ENCODE results near the gene STAG3. TPM values are rescaled to one million over a fixed set of nuclear protein-coding genes. Genes with fewer than 3 reads are reported as not detected.

The STAG3 gene
- polyA plus RNA-seq, 3 donors: 13.2 to 33.8 (median 15.3) TPM

GRCh38 chr7:100152937-100153666 lies 24.6 kb upstream of the STAG3 start:
- DNase-seq (ENCODE audit: extremely low read depth in 1 of 11, low read depth in 9 of 11, low spot score in 4 of 11): no peak

DNA sequence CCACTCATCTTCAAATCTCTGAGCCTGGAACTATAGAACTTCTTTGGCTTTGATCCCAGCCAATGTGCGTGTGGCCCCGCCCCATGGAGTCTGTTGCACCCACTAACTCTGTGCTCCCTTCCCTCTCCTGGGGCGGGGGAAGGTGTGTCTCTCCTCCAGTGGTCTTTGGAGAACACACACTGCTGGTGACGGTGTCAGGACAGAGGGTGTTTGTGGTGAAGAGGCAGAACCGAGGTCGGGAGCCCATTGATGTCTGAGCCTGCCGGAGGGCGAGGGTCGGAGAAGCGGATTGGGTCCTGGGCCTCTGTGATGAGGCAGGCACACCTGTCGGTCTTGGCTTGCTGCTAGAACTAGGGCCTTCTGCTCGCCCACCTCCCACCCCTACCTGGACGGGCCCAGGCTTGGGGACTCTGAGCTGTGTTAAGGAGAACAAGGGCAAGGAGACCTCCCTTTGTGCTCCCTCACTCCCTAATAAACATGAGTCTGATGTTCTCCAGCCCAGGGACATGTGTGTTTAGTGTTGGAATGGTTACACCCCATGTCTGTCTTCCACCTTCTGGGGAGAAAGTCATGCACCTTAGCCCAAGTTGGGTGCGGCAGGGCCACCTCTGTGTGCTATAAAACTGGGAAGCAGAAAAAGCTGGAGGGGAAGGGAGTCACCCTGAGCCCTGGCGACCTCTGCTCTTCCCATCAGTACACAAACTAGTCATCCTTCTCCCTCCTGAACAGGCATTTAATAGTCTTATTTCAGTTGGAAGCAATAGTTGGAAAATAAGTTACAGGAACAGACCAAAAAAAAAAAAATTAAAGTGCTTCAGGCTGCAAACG lies 23.8 kb upstream of the STAG3 start:
- DNase-seq (ENCODE audit: extremely low read depth in 1 of 11, low read depth in 9 of 11, low spot score in 4 of 11): no peak

DNA sequence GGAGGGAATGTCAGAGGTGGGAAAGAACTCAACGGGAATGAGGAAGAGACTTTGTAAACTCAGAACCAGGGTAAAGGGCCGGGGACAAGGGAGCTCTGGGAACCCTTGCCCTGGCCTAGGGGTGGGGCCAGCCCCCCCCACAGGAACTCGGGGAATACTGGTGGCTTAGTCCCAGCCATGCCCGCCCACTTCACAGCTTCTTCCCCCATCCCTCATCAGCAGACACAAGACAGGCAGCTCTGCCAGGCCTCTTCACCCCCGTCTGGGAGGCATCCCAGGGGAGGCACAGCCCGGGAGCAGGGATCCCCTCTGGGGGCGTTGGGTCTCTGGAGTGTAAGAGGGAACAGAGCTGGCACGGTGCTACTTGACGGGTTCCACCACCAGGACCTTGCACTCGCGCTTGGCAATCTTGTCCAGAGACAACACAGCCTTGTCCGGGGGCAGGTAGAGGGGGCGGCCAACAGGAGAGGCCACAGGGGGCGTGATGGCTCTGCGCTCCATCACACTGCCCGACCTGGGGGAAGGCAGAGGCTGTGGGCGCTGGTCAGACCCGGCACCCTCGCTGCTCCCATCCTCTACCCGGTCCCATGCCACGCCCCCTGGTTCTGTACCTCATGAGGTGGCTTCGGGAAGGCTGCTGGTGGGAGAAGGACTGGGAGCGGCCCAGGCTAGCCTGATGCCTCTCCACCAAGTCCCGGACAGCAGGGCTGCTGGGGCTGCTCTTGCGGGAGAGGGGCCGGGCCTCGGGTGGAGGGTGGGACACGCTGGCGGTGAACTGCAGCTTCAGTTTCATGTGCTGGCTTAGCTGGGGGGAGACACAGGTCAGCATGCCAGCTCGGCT lies 22.8 kb upstream of the STAG3 start:
- DNase-seq (ENCODE audit: extremely low read depth in 1 of 11, low read depth in 9 of 11, low spot score in 4 of 11): no peak

DNA sequence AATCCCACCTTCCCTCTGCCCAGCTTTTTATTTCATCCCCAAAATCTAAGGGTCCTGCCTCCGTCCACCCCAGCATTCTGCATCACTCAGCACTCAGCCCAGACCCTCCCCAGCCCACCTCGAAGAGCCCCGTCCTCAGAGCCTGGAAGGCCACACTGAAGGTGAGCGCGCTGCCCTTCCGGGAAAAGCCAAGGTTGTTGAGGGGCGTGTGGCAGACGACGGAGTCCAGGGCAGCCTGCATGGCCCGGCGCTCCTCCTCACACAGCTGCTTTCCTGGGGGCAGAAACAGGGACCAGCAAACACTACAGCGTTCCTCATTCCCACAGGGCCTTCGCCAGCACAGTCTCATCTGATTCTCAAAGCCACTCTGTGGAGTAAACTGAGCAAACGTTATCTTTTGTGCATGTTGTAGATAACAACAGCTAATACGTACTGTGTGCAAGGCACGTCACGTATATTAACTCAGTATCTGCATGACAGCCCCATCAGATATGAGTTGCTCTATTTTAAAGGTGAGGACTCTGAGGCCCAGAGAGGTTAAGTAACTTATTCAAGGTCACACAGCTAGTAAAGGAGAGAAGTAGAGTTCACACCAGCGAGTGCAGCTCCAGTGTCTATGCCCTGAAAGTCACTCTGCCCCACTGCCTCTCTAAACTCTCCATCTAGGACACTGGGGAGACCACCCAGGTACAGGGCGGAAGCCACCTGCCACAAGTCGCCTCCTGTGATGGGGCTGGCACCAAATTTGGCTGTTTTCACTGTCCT lies 22.0 kb upstream of the STAG3 start:
- no peak for DNase-seq (ENCODE audit: extremely low read depth in 1 of 11, low read depth in 9 of 11, low spot score in 4 of 11)

DNA sequence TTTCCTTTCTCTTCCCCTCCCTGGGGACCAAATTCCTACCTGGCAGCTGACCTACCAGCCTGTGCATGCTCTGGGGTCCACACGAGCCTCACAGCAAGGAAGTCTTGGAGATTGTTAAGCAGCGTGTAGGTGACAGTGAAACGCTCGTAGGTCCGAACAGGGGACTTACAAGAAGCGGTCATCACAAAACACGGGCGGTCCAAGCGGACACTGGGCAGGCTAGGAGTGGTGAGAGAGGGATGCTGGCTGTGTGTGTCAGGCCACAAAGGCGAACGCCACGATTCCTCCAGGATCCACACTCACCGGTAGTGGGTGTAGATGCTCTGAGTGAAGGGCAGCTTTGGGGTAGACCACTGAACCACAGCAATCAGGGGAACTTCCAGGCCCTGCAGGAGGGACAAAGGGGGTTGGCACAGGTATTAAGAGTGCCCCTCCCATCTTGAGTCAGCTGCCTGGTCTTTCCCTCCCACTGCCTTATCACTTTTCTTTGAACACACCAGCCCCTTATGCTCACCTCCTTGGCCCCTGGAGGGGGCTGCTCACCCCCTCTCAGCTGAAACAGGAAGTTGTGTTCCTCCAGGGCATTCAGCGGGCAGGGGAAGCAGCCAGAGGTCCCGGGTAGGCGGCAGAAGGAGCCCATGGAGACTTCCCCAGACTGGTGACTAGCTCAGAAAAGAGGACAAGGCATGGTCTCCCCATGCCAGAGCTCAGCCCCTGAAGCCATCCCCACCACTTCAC lies 21.2 kb upstream of the STAG3 start:
- DNase-seq (ENCODE audit: extremely low read depth in 1 of 11, low read depth in 9 of 11, low spot score in 4 of 11): no peak

DNA sequence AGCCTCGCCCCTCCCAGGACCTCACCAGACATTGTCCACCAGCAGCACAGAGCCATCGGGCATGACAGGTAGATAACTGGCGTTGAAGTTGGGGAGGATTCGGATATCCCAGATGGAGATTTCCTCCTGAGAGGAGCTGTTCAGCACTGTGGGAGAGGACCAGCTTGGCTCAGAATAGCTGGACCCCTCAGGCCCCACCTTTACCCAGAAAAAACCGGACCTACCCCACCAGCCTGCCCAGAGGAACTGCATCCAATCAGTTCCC lies 20.7 kb upstream of the STAG3 start:
- no peak for DNase-seq (ENCODE audit: extremely low read depth in 1 of 11, low read depth in 9 of 11, low spot score in 4 of 11)

GRCh38 chr7:100157334-100158228 lies 20.1 kb upstream of the STAG3 start:
- DNase-seq (ENCODE audit: extremely low read depth in 1 of 11, low read depth in 9 of 11, low spot score in 4 of 11): no peak

DNA sequence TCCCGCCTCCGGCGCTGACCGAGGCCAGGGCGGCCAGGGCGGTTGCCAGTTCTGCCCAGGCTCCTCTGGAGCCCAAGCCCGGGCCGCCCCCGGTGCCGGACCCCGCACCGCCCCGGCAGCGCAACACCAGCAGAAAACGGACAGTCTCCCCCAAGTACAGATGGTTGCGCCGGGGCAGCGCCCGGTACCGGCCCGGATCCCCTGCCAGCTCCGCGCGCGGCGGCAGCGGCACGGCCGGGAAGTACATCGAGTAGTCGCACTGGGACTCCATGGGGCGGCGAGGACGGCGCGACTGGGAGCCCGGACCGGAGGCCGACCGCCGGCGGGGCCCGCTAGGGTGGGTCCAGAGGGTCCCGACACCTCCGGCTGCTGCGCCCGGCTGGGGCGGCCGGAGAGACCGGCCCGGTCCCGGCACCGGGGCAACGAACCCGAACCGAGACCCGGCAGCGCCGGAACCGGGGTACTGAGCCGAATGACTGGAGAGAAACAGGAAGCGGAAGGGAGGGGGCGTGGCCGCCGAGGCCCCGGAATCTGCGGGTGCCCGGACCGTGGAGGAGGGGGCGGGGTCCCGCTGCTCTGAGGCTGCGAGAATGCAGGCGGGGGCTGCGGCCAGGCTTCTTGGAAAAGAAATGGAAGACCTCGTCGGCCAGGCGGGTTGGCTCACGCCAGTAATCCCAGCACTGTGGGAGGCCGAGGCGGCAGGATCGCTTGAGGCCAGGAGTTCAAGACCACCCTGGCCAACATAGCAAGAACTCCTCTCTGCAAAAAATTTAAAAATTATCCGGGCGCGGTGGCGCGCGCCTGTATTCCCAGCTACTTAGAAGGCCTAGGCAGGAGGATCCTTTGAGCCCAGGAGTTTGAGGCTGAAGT lies 19.3 kb upstream of the STAG3 start, which contains the start of gene TRAPPC14:
Gene TRAPPC14 (minus strand): TSS at position 495 of the 870 bp plus-strand sequence. CDS start 224 bp downstream, at position 271.
- DNase-seq (ENCODE audit: extremely low read depth in 1 of 11, low read depth in 9 of 11, low spot score in 4 of 11): peak; percentile 79 to 91 (median 86)

GRCh38 chr7:100159099-100159623 lies 18.6 kb upstream of the STAG3 start:
- DNase-seq (ENCODE audit: extremely low read depth in 1 of 11, low read depth in 9 of 11, low spot score in 4 of 11): no peak

DNA sequence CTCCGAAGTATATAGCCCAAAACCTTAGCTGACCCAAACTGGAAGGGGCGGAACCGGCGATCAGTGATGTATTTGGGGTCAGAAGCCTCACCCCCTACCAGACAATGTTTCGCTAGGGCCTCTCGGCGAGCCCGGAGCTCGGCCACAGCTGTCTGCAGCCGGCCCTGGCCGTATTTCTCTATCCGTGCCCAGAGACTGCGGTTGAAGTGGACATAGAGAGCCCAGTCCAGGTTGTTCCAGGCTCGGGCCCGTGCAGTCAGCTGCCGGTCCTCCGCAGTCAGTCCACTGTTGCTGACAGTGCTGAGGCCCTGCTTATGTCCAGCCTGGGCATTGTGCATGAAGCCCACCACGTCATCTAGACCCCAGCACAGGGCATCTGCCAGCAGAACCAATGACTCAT lies 17.7 kb upstream of the STAG3 start:
- DNase-seq (ENCODE audit: extremely low read depth in 1 of 11, low read depth in 9 of 11, low spot score in 4 of 11): no peak

GRCh38 chr7:100163006-100163531 lies 14.6 kb upstream of the STAG3 start:
- DNase-seq (ENCODE audit: extremely low read depth in 1 of 11, low read depth in 9 of 11, low spot score in 4 of 11): no peak

- no peak for DNase-seq (ENCODE audit: extremely low read depth in 1 of 11, low read depth in 9 of 11, low spot score in 4 of 11)
Observed at GRCh38 chr7:100163871-100164270, 13.8 kb upstream of the STAG3 start.

DNA sequence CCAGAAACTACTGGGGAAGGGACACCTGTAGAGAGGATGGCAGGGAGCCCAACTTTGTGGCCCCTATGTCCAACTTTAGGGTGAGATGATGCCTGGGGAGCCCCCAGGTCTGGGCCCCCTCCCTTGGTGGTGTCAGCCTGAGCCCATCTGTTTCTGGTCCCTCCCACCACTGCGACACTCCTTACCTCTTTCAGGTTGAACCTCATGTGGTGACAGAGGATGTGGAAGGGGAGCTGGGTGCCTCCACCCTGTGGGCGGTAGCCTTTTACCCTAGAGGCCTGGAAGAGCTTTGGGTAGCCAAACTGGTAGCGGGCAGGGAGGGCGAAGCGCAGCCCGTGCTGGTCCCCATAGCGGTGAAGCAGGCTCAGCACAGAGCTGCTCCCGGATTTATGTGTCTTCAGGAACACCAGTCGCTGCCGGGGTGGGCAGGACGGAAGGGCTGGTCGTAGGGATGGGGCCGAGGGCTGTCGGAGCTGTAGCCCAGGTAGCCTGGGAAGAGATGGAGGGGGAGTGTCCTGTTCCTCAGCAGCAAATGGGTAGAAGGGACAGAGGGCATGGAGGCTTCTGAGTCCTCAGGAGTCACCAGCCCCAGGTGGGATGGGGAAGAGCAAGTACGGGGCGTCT lies 11.3 kb upstream of the STAG3 start:
- DNase-seq (ENCODE audit: extremely low read depth in 1 of 11, low read depth in 9 of 11, low spot score in 4 of 11): no peak

DNA sequence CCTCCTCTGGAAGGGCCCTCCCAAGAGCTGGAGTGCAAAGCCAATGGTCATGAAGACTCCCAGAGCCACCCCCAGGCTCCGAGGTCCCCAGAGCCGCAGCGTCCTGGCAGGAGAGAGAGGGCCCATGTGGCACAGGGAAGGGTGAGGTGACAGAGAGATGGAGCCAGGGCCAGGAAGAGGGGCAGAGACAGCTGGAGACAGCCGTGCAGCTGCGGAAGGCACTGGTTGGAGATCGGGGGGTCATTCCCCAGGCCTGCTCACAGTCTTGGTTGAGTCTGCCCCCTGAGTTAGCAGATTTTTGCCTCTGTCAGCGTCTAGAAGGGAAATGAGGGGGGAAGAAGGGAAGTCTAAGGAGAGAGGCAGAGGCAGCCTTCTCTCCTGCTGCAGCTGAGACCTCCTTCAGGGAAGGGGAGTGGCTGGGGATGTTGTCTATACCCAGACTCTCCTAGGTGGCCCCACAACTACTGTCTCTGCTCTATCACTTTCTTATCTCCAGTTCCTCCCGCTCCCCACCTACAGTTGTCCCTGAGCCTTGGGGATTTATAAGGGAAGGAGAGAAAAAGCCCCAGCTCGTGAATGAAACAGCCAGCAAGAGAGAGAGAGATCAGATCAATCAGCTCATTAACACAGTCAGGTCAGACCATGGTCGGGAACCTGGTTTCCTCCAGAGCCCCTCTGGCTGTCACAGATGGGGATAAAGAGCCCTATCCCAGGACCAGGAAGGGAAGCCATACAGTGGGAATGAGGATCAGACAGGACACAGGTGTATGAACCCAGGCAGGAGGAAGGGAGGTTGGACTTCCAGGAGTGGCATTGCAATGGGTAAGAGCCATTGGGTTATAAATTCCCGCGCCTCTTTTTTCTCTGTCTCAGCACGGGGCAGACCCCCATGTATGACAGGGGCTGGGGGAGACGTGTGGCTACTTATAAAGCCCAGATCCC lies 10.5 kb upstream of the STAG3 start:
- DNase-seq (ENCODE audit: extremely low read depth in 1 of 11, low read depth in 9 of 11, low spot score in 4 of 11): no peak

GRCh38 chr7:100167912-100168323 lies 9.8 kb upstream of the STAG3 start:
- no peak for DNase-seq (ENCODE audit: extremely low read depth in 1 of 11, low read depth in 9 of 11, low spot score in 4 of 11)
